ENCODE measurements around the gene ZNF777.

Gene ZNF777

GRCh38 chr7:149475121-149476045 lies 14.5 kb upstream of the ZNF777 start:
- Histone ChIP-seq H3K4me3 (ENCODE audit: low read depth, low read length) (no peak overlapping the region), H3K36me3 (ENCODE audit: control insufficient read depth in 2 of 2, insufficient read depth in 1 of 2, low read length in 2 of 2) (peaks cover 8 to 91% of the 10 kb centered on the region in 2 experiments), H3K9me3 (ENCODE audit: control insufficient read depth, insufficient read depth, low read depth, low read length) (no peaks in the 10 kb centered on the region), H3K4me1 (ENCODE audit: control insufficient read depth, insufficient read depth, low read length) (no peaks in the 10 kb centered on the region), H3K27ac (ENCODE audit: extremely low read depth, low read depth, low read length) (no peak overlapping the region)
- POLR2A ChIA-PET = no interaction called here
- CTCF ChIA-PET = interaction anchor here (1.0 to 2.5 kb wide), 4 partner anchors 9 to 20 kb away, joined by 3 to 6 read pairs (median 6); partner anchors contain the start of gene ZNF777
- TF ChIP-seq ZNF2 (tag by site-specific recombination; IDR thresholded peaks at IDR 0.05) (no peak), ZNF132 (tag by site-specific recombination; IDR thresholded peaks at IDR 0.05; ENCODE audit: borderline replicate concordance) (no peak), FEZF1 (tag by site-specific recombination; IDR thresholded peaks at IDR 0.05) (no peak), ZNF76 (tag by site-specific recombination; IDR thresholded peaks at IDR 0.05; ENCODE audit: borderline replicate concordance, low read depth) (no peak), ZNF548 (tag by site-specific recombination; IDR thresholded peaks at IDR 0.05) (no peak), ZNF626 (tag by site-specific recombination; IDR thresholded peaks at IDR 0.05) (no peak), ZNF629 (tag by site-specific recombination; IDR thresholded peaks at IDR 0.05) (no peak)
- TF ChIP-seq, protein P1, sequence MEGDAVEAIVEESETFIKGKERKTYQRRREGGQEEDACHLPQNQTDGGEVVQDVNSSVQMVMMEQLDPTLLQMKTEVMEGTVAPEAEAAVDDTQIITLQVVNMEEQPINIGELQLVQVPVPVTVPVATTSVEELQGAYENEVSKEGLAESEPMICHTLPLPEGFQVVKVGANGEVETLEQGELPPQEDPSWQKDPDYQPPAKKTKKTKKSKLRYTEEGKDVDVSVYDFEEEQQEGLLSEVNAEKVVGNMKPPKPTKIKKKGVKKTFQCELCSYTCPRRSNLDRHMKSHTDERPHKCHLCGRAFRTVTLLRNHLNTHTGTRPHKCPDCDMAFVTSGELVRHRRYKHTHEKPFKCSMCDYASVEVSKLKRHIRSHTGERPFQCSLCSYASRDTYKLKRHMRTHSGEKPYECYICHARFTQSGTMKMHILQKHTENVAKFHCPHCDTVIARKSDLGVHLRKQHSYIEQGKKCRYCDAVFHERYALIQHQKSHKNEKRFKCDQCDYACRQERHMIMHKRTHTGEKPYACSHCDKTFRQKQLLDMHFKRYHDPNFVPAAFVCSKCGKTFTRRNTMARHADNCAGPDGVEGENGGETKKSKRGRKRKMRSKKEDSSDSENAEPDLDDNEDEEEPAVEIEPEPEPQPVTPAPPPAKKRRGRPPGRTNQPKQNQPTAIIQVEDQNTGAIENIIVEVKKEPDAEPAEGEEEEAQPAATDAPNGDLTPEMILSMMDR (tag by site-specific recombination; IDR thresholded peaks at IDR 0.05) = no peak

- ChIA-PET POLR2A (no interaction called here), CTCF (interaction anchor here (1.0 to 1.7 kb wide), 2 partner anchors 8 to 21 kb away, joined by 5 to 6 read pairs; no protein-coding TSS in a partner anchor)
- peaks cover 3 to 84% of the 10 kb centered on the region in 2 experiments for H3K36me3 ChIP-seq (ENCODE audit: control insufficient read depth in 2 of 2, insufficient read depth in 1 of 2, low read length in 2 of 2)
Measured at GRCh38 chr7:149474309-149475120, 13.7 kb upstream of the ZNF777 start.

DNA sequence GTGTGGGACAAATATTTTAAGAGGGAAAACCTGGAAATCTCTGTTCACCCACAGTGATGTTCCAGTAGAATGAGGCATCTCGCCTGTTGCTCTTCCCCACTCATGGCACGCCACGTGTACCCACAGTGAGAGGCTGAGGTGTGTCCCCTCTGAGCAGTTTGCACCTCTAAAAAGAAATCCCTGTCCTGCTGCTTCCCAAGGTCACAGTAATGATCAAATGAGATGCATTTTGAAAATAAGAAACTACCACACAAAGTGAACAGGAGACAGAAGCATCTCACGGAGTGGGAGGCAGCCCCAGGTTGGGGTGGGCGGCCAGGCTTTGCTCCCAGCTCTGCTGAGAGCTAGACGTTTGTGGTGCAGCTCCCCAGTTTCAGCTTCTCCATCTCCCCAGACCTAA lies 12.4 kb upstream of the ZNF777 start:
- POLR2A ChIA-PET = no interaction called here
- Histone ChIP-seq H3K4me1 (ENCODE audit: control insufficient read depth, insufficient read depth, low read length) (no peaks in the 10 kb centered on the region), H3K9me3 (ENCODE audit: control insufficient read depth, insufficient read depth, low read depth, low read length) (no peaks in the 10 kb centered on the region), H3K36me3 (ENCODE audit: control insufficient read depth in 2 of 2, insufficient read depth in 1 of 2, low read length in 2 of 2) (peaks cover 0 to 73% of the 10 kb centered on the region in 2 experiments; a peak in 2 of 3 replicates), H3K4me3 (ENCODE audit: low read depth, low read length) (no peak overlapping the region), H3K27ac (ENCODE audit: extremely low read depth, low read depth, low read length) (no peak overlapping the region)
- no peak for TF ChIP-seq ZNF473 (tag by site-specific recombination; IDR thresholded peaks at IDR 0.05)
- TF ChIP-seq ZNF26 (tag by site-specific recombination; IDR thresholded peaks at IDR 0.05) = no peak
- no peak for TF ChIP-seq ZNF19 (tag by site-specific recombination; IDR thresholded peaks at IDR 0.05; ENCODE audit: low read depth)
- CTCF ChIA-PET = no interaction called here

More at GRCh38 chr7:149474309-149475120, 13.7 kb upstream of the ZNF777 start:
- no peak overlapping the region for H3K4me3 ChIP-seq (ENCODE audit: low read depth, low read length)
- no peak overlapping the region for H3K27ac ChIP-seq (ENCODE audit: extremely low read depth, low read depth, low read length)
- no peak for TF ChIP-seq ZNF426 (tag by site-specific recombination; IDR thresholded peaks at IDR 0.05)
- H3K4me1 ChIP-seq (ENCODE audit: control insufficient read depth, insufficient read depth, low read length) = no peaks in the 10 kb centered on the region
- no peaks in the 10 kb centered on the region for H3K9me3 ChIP-seq (ENCODE audit: control insufficient read depth, insufficient read depth, low read depth, low read length)
